PFSK-1 (cell line): ENCODE results near the gene SETX.

Source experiments
- FOXP2 ChIP-seq: optimal IDR thresholded peaks from 2 replicates; pipeline ENCODE3; 2011; ENCODE audit warnings: borderline replicate concordance, control low read depth, inconsistent platforms; ENCODE audit not compliant: insufficient read depth; ENCODE audit errors: extremely low read length, extremely low read depth
- POLR2AphosphoS5 ChIP-seq: IDR thresholded peaks from 2 replicates; pipeline ENCODE4 v1.6.1; 2012; ENCODE audit warnings: low read depth, mild to moderate bottlenecking, control low read depth, low read length, moderate library complexity
- REST ChIP-seq, 2 experiments: IDR thresholded peaks; 2 replicates each; pipeline versions ENCODE4 v1.6.1 to v1.8.0; 2011 to 2012; ENCODE audit warnings: low read depth in 2 of 2, low read length in 2 of 2, control low read depth in 1 of 2, inconsistent platforms in 1 of 2, mild to moderate bottlenecking in 1 of 2, moderate library complexity in 1 of 2; ENCODE audit not compliant: insufficient read depth in 1 of 2
- SIN3A ChIP-seq: IDR thresholded peaks from 2 replicates; pipeline ENCODE4 v1.6.1; 2012; ENCODE audit warnings: mild to moderate bottlenecking, low read length, moderate library complexity, borderline replicate concordance; ENCODE audit not compliant: insufficient read depth
- TAF1 ChIP-seq: IDR thresholded peaks from 2 replicates; pipeline ENCODE4 v1.6.1; 2012; ENCODE audit warnings: low read length, control low read depth, borderline replicate concordance; ENCODE audit not compliant: insufficient read depth

GRCh38 chr9:132216861-132217619 is 137.7 kb downstream of the SETX start:
- TF ChIP-seq POLR2AphosphoS5 (no peak), TAF1 (no peak), REST (IDR thresholded peaks at IDR 0.05; ENCODE audit: insufficient read depth in 1 of 2, low read depth in 2 of 2, low read length in 2 of 2) (no peak), FOXP2 (no peak), SIN3A (no peak)
